OCI-LY3 (cell line): ENCODE measurements around the gene SPAG7.

ENCODE experiments used
- CTCF ChIP-seq: fragments of 200-600, 300-600 bp; sonication (generic); IDR thresholded peaks from 2 replicates; pipeline ENCODE4 v1.5.1; 2014; ENCODE audit warnings: antibody characterized with exemption, low read length, low read depth
- EZH2phosphoT487 ChIP-seq: fragments of 200-600 bp; shearing (Covaris generic); IDR thresholded peaks from 2 replicates; pipeline ENCODE4 v1.6.1; 2018; ENCODE audit warnings: antibody characterized with exemption, mixed run types, low read depth

GRCh38 chr17:4972322-4972721, 4.7 kb upstream of the SPAG7 start:
- TF ChIP-seq CTCF: no peak
- TF ChIP-seq EZH2phosphoT487: no peak
